ENCODE results near the gene NHLH2.

The NHLH2 gene

DNA sequence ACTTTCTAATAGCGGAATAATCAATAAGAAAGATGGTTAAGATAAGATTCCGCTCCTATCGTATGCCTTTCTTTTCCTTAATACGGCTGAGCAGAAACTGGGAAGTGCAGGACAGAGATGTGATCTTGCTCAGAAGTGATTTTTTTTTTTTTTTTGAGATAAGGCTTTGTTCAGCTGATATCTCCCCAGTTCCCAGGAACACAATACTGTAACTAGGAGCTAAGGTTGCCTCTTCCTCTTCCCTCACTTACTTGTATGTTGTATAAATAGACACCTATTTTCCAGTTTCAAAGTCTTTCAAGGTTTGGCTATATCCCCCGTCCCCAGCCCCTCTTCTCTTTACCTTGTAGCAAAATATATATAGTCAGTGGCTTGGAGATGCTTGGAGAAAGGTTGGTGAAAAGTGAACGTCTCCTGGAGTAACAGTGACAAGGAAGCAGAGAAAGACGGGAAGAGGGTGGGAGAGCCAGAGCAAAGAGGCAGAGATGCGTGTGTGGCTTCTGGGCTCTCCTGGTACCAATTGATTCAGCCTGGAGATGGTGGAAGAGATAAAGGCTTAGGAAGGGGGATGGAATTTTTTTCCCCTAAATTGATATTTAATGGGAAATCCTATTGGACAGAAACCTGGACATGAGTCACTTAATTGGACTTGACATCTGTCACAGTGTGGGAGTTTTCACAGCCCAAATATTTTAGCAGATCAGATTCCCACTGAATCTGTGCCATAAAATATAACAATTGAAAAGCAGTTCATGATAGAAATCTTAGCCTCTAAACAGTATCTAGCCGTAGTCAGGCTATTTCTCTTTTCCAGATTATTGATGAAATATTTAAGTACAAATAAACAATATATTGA, at the start of gene NHLH2:
Gene NHLH2, minus strand, starts transcription at position 522 of the 856 bp plus-strand sequence. CDS start 2,754 bp downstream, outside the sequence.
- DNase-seq: no peak

GRCh38 chr1:115890580-115890979, 49.7 kb upstream of the NHLH2 start:
- DNase-seq: no peak

- DNase-seq: no peak
These were observed 48.0 kb upstream of the NHLH2 start for GRCh38 chr1:115888976-115889375.

- no peak for DNase-seq
These were observed 42.3 kb upstream of the NHLH2 start for GRCh38 chr1:115882913-115883902.

GRCh38 chr1:115880981-115881672, 40.2 kb upstream of the NHLH2 start:
- no peak for DNase-seq

- DNase-seq: no peak
These were observed 39.1 kb upstream of the NHLH2 start for GRCh38 chr1:115879977-115880376.

DNA sequence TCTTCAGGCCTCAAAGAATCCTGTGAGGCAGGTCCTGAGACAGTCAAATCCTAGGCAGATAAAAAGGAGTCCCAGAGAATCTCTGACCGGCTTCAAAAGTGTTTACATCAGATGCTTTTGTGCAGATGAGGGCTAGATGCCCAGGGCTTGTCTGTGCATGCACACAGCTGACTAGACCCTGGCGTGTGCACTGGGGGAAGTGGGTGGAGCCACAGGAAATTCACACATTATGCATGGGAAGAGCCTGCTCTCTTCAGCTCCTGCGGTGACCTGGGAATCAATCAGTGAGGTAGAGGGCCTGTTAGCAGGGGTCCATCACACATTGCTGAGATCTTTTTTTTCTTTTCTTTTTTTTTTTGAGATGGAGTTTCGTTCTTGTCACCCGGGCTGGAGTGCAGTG, 36.6 kb upstream of the NHLH2 start:
- no peak for DNase-seq

DNA sequence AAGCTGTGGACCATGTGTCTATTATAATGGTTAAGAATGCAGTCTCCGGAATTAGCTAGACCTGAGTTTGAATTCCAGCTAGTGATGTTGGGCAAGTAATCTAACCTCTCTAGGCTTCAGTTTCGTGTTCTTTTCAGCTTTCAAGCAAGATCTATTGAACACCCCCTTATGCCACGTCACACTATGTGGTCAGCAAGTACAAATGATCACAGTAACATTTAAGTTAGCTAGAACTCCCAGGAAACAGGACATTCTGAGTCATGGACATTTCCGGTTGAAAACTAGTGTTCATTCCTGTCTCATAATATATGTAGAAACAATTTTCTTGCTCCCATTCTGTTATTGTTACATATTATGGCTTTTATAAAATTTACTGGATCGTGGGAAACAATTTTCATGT, 34.0 kb upstream of the NHLH2 start:
- DNase-seq: no peak

- DNase-seq: no peak
These were observed 33.6 kb upstream of the NHLH2 start for GRCh38 chr1:115874497-115874896.

GRCh38 chr1:115873184-115873583, 32.3 kb upstream of the NHLH2 start:
- DNase-seq: no peak

- no peak for DNase-seq
These were observed 28.1 kb upstream of the NHLH2 start for GRCh38 chr1:115869064-115869463.

- no peak for DNase-seq
These were observed 26.3 kb upstream of the NHLH2 start for GRCh38 chr1:115867216-115867615.

DNA sequence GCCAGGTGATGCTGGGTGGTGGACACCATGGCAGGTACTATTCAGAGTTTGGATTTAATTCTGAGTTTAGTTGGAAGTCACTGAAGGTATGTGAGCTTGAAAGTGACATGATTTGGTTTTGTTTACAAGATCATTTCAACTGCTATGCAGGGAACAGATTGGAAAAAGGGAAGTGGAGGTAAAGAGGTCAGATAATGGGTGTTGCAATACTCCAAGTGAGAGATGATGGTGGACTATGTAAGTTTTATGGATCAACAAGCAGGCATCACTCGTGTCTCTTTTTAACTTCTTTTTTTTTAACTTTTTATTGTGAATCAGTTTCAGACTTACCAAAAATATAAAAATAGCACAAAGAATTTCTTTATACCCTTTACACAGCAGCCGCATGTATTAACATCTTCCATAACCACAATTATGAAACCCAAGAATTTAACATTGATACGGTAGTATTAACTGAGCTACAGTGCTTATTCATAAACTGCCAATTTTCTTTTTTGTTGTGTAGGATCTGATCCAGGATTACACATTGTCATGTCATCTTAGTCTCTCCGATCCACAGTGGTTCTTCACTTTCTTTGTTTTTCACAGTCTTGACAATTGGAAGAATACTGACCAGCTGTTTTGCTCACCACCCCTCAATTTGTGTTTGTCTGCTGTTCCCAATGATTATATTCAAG, 24.9 kb upstream of the NHLH2 start:
- DNase-seq: no peak

DNA sequence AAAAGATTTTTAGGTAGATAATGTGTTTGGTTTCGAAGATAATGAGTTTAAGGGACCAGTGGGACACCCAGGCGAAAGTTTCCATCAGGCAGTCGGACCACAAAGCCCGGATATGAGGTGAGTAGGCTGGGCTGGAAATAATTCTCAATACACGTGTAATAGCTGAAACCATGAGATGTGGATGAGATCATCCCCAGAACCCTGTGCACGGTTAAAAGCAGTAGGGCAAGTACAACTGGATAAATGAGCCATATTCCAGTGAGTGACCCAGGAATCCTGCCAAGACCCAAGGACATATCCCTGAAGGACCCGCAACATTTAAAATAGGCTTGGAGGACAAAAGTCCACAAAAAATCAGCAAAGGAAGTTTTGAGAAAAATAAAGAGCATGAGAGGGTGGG, 21.5 kb upstream of the NHLH2 start:
- no peak for DNase-seq

- no peak for DNase-seq
These were observed 13.1 kb upstream of the NHLH2 start for GRCh38 chr1:115854005-115854404.

DNA sequence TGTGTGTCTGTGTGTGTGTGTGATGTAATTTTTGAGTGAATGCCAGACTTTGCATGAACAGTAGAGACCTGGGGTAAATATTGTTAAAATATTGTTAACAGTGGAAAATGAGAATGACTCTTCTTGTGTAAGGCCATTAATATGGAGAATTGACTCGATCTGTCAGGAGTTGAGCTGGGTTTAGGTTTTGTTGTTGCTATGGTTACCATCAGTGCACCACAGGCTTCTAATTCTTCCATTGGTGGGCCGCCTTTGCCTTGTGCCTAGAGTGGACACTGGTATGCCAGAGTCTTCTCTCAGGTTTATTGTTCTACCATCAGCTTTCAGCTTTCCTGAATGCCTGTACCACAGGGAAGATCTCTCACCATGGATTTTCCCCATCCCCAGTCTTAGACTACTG, 10.0 kb upstream of the NHLH2 start:
- DNase-seq: no peak

DNA sequence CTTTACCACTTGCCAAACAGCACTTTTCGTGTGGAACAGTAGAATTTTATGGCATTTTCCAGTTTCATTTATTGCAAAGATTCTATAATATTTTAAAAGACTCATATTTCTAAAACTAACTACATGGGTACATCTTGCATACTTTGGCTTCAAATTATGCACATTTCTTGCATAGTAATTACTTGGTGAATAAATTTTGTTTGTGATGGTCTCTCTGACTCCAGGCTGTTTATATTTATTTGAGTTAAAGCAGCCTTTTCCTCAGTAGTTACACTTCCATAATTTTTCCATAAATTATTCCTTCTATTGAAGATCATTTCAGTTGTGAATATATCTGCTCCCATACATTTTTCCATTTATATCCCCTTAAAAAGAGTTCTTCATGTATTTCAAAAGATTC, 6.9 kb upstream of the NHLH2 start:
- no peak for DNase-seq

DNA sequence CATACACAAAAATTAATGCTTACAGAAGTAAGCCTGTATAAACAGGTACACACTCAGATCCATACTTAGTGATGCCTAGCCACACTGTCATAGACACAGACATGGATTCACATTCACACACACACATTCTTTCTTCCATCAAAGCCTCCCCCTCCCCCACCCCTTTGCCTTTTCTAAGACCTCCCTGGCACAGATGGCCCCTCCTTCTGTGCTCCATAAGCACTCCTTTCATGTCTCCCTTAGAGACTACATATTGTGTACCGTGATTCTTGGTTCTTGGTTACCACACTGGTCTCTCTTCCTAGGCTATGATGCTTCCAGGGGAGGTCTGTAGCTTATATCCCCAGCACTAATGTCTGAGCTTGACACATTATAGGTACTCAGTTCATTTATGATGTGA, 2.0 kb upstream of the NHLH2 start:
- DNase-seq: no peak

DNA sequence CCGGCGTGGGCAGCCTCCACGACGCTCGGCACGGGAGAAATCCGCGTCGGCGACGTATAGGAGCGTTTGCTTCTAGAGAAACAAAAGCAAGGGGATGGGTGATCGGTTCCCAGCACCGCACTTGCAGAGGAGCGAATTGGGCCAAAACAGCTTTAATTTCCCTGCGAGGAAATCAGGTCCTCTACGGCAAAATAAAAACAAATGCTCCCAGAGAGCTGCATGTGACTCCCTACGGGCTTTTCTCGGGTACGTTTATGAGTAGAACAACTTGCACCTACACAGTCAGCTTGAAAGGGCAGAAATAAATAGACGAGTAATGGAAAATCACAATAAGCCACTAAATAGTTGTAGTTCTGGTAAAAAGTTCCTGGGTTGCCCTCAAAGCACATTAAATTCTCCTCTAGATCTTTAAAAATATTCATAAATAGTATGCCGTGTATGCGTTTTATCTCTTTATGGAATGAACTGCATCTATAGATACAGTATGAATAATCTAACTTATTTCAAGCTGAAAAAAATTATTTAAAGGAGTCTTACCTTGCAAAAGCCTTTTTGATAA, 1.2 kb downstream of the NHLH2 start:
- DNase-seq: no peak

DNA sequence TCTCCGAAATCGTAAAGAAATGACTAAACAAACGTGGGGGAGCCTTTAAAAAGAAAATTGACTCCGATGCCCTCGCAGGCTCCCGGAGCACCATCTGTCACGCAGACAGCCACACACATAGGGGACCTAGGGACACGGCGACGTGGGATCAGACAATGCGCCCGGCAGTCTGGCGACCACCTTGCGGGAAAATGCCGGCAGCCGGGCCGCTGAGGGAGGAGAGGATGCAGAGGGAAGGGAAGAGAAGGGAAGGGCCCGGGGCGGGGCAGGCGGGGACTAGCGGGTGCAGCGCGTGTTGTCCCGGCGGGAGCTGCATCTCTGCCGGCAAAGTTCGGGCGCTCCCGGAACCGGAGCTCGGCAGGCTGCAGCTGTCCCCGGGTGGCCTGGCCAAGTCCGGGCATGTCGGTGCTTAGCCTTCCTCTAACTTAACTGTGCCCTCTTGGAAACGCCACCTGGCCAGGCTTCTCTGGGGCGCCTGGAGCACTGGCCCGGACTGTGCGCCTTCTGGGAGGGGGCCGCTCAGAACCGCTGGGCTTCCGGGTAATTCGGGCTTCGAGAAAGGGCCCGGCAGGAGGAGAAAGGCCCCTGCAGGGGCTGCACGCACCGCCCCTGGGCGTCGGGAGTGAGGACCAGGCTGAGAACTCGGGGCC, 1.8 kb downstream of the NHLH2 start:
- DNase-seq: no peak

- DNase-seq: no peak
These were observed 2.4 kb downstream of the NHLH2 start for GRCh38 chr1:115838431-115839028.

Measured in stimulated activated CD4-positive, alpha-beta T cell treated with anti-CD3 and anti-CD28 coated beads, Interleukin-4, amount 100 ng/mL, for 1 hour (primary cell).